ENCODE data around the gene MYO1D.

The MYO1D gene

GRCh38 chr17:32861981-32862380, 14.9 kb downstream of the MYO1D start:
- no peak for DNase-seq (ENCODE audit: low read depth in 1 of 2, low spot score in 1 of 2)

GRCh38 chr17:32859857-32860525, 16.9 kb downstream of the MYO1D start:
- no peak for DNase-seq (ENCODE audit: low read depth in 1 of 2, low spot score in 1 of 2)

GRCh38 chr17:32855620-32856019, 21.3 kb downstream of the MYO1D start:
- no peak for DNase-seq (ENCODE audit: low read depth in 1 of 2, low spot score in 1 of 2)

GRCh38 chr17:32854832-32855389, 22.0 kb downstream of the MYO1D start:
- no peak for DNase-seq (ENCODE audit: low read depth in 1 of 2, low spot score in 1 of 2)

- DNase-seq (ENCODE audit: low read depth in 1 of 2, low spot score in 1 of 2): no peak
These were observed 22.7 kb downstream of the MYO1D start for GRCh38 chr17:32854207-32854606.

- no peak for DNase-seq (ENCODE audit: low read depth in 1 of 2, low spot score in 1 of 2)
These were observed 24.1 kb downstream of the MYO1D start for GRCh38 chr17:32852811-32853210.

GRCh38 chr17:32849879-32850278, 27.0 kb downstream of the MYO1D start:
- DNase-seq (ENCODE audit: low read depth in 1 of 2, low spot score in 1 of 2): no peak

GRCh38 chr17:32847977-32848376, 28.9 kb downstream of the MYO1D start:
- DNase-seq (ENCODE audit: low read depth in 1 of 2, low spot score in 1 of 2): no peak

GRCh38 chr17:32846143-32846542, 30.8 kb downstream of the MYO1D start:
- no peak for DNase-seq (ENCODE audit: low read depth in 1 of 2, low spot score in 1 of 2)

- DNase-seq (ENCODE audit: low read depth in 1 of 2, low spot score in 1 of 2): no peak
These were observed 36.7 kb downstream of the MYO1D start for GRCh38 chr17:32840241-32840640.

GRCh38 chr17:32836527-32836926, 40.4 kb downstream of the MYO1D start:
- DNase-seq (ENCODE audit: low read depth in 1 of 2, low spot score in 1 of 2): no peak

GRCh38 chr17:32835291-32835761, 41.6 kb downstream of the MYO1D start:
- DNase-seq (ENCODE audit: low read depth in 1 of 2, low spot score in 1 of 2): no peak

- DNase-seq (ENCODE audit: low read depth in 1 of 2, low spot score in 1 of 2): no peak
These were observed 42.8 kb downstream of the MYO1D start for GRCh38 chr17:32834104-32834503.

- DNase-seq (ENCODE audit: low read depth in 1 of 2, low spot score in 1 of 2): no peak
These were observed 43.4 kb downstream of the MYO1D start for GRCh38 chr17:32833526-32833925.

- DNase-seq (ENCODE audit: low read depth in 1 of 2, low spot score in 1 of 2): no peak
These were observed 43.8 kb downstream of the MYO1D start for GRCh38 chr17:32833076-32833475.

GRCh38 chr17:32831627-32832243, 45.2 kb downstream of the MYO1D start:
- no peak for DNase-seq (ENCODE audit: low read depth in 1 of 2, low spot score in 1 of 2)

GRCh38 chr17:32831223-32831622, 45.7 kb downstream of the MYO1D start:
- no peak for DNase-seq (ENCODE audit: low read depth in 1 of 2, low spot score in 1 of 2)

- DNase-seq (ENCODE audit: low read depth in 1 of 2, low spot score in 1 of 2): no peak
These were observed 48.1 kb downstream of the MYO1D start for GRCh38 chr17:32828822-32829221.

GRCh38 chr17:32827227-32827626, 49.7 kb downstream of the MYO1D start:
- no peak for DNase-seq (ENCODE audit: low read depth in 1 of 2, low spot score in 1 of 2)

GRCh38 chr17:32826076-32826475, 50.8 kb downstream of the MYO1D start:
- DNase-seq (ENCODE audit: low read depth in 1 of 2, low spot score in 1 of 2): no peak

GRCh38 chr17:32824334-32824733, 52.6 kb downstream of the MYO1D start:
- no peak for DNase-seq (ENCODE audit: low read depth in 1 of 2, low spot score in 1 of 2)

- DNase-seq (ENCODE audit: low read depth in 1 of 2, low spot score in 1 of 2): no peak
These were observed 53.9 kb downstream of the MYO1D start for GRCh38 chr17:32822996-32823395.
